Muscle layer of colon (tissue), 2 donors: ENCODE measurements around the gene ITGA8.

Source experiments
- H3K27ac ChIP-seq: one replicate; pipeline ENCODE4 v1.7.0; 2013; ENCODE audit warnings: low read depth, mild to moderate bottlenecking, low read length, moderate library complexity
- H3K27me3 ChIP-seq, 2 donors: one replicate each; pipeline ENCODE4 v1.7.0; 2013; ENCODE audit warnings: low read length in 2 of 2, mild to moderate bottlenecking in 2 of 2; ENCODE audit not compliant: insufficient read depth in 2 of 2, control insufficient read depth in 1 of 2
- H3K36me3 ChIP-seq: one replicate; pipeline ENCODE4 v1.7.0; 2013; ENCODE audit warnings: mild to moderate bottlenecking, low read length; ENCODE audit not compliant: insufficient read depth
- H3K4me1 ChIP-seq: one replicate; pipeline ENCODE4 v1.7.0; 2013; ENCODE audit warnings: mild to moderate bottlenecking, low read length; ENCODE audit not compliant: insufficient read depth
- H3K4me3 ChIP-seq, 2 donors: one replicate each; pipeline ENCODE4 v1.7.0; 2013; ENCODE audit warnings: low read length in 2 of 2, low read depth in 1 of 2, mild to moderate bottlenecking in 1 of 2, moderate library complexity in 1 of 2
- H3K9ac ChIP-seq: one replicate; pipeline ENCODE4 v1.7.0; 2013; ENCODE audit warnings: low read length
- H3K9me3 ChIP-seq: one replicate; pipeline ENCODE4 v1.7.0; 2013; ENCODE audit warnings: mild to moderate bottlenecking, low read length
- donor health status: abdominal sarcoma.
- donor health status: Adenocarcinoma of cecum.

Gene ITGA8

DNA sequence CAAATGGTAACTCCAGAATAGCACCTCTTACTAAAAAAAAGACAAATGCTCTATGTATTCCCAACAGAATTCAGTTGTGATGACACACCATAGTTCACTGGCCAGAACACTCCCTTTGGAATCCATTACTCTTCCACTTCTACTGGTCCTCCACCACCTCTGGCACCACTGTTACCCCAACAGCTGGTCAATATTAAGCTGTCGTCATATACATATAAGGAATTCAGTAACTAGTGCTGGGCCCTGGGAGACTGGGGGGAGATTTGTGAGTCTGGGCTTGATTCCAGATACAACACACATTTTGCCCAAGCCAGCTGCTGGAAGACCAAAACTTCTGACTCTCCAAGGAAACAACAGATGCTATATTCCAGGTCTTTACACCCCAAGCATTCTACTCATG lies 26.0 kb upstream of the ITGA8 start:
- Histone ChIP-seq H3K36me3 (no peaks in the 10 kb centered on the region), H3K27ac (no peak overlapping the region), H3K4me3 (no peak overlapping the region), H3K9me3 (no peaks in the 10 kb centered on the region), H3K27me3 (no peaks in the 10 kb centered on the region), H3K9ac (no peak overlapping the region), H3K4me1 (no peaks in the 10 kb centered on the region)

DNA sequence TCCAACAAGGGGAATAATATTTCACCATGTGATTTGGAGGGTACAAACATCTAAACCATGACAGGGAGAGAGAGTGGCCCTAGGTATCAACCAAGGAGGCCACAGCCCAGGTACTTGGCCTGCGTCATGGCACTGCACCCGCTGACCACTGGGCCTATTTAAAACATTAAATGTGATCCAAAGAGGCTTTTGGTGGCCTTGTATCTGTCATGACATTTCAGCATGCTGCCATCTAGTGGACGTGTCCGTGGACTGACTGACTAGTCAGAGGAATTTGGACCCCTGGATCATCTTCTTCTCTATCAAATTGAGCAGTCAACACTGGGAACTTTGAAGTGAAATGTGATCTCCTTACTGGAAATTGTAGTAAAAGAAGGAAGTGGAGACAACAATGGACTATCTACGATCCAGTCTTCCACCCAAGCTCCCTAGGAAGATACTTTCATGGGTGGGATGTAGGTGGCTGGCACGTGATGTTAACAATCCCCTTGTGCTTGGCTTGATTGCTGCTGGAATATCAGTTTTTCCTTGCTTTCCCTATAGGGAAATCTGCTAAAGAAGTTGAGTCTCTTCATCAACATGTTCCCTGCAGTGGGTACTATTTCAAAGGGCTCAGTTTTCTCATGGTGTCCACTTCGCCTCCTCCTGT lies 24.6 kb upstream of the ITGA8 start:
- Histone ChIP-seq H3K4me1 (no peaks in the 10 kb centered on the region), H3K9ac (no peak overlapping the region), H3K27me3 (no peaks in the 10 kb centered on the region), H3K4me3 (no peak overlapping the region), H3K36me3 (no peaks in the 10 kb centered on the region), H3K27ac (no peak overlapping the region), H3K9me3 (no peaks in the 10 kb centered on the region)

DNA sequence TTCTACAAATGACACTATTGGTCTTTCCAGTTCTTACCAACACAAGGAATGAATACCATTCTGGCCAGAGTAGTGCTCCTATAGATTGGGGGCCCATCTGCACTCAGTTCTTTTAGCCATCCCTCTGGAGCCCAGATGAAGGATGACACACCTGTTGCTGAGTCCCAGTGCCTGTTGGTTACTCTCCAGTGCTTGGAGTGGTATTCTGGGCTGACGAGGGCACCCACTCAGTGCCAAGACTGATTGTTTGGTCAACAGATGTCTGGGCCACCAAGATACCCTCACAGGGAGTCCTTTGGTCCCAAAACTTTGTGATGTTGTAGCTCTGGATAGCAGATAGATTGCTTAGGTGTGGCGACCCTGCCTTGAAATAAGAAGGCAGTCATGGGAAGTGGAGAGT lies 23.7 kb upstream of the ITGA8 start:
- H3K36me3 ChIP-seq = no peaks in the 10 kb centered on the region
- H3K4me3 ChIP-seq = no peak overlapping the region
- no peaks in the 10 kb centered on the region for H3K4me1 ChIP-seq
- H3K27me3 ChIP-seq = no peaks in the 10 kb centered on the region
- H3K27ac ChIP-seq = no peak overlapping the region
- no peaks in the 10 kb centered on the region for H3K9me3 ChIP-seq
- no peak overlapping the region for H3K9ac ChIP-seq

DNA sequence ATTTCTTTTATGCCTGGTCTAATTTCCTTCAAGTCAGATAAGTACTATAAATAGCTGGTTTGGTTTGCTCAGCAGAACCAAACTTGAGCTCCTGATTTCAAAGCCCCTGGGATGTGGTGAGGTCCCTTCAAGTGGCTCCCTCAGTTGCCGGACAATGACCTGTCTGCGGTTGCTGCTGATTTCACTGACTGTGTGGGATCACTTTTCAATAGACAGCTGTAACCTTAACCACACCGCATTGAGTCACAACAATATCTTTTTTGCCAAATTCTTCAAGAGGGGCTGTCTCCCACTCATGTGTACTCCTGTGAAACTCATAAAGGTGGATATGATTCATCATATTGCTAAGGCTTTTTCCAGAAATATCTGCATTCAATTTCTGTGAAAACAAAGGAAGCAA lies 23.1 kb upstream of the ITGA8 start:
- H3K4me3 ChIP-seq = no peak overlapping the region
- H3K4me1 ChIP-seq = no peaks in the 10 kb centered on the region
- H3K9ac ChIP-seq = no peak overlapping the region
- H3K27ac ChIP-seq = no peak overlapping the region
- H3K36me3 ChIP-seq = no peaks in the 10 kb centered on the region
- no peaks in the 10 kb centered on the region for H3K27me3 ChIP-seq
- H3K9me3 ChIP-seq = no peaks in the 10 kb centered on the region

DNA sequence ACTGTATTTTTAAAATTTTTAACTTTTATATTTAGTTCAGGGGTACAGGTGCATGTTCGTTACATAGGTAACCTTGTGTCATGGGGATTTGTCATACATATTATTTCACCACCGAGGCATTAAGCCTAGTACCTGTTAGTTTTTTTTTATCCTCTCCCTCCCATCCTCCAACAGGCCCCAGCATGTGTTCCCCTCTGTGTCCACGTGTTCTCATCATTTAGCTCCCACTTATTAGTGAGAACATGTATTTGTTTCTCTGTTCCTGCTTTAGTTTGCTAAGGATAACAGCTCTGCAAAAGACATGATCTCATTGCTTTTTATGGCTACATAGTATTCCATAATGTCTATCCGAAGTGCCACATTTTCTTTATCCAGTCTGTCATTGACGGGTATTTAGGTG lies 22.4 kb upstream of the ITGA8 start:
- Histone ChIP-seq H3K9ac (no peak overlapping the region), H3K27me3 (no peaks in the 10 kb centered on the region), H3K9me3 (no peaks in the 10 kb centered on the region), H3K36me3 (no peaks in the 10 kb centered on the region), H3K4me1 (peaks cover 4% of the 10 kb centered on the region), H3K27ac (no peak overlapping the region), H3K4me3 (no peak overlapping the region)

DNA sequence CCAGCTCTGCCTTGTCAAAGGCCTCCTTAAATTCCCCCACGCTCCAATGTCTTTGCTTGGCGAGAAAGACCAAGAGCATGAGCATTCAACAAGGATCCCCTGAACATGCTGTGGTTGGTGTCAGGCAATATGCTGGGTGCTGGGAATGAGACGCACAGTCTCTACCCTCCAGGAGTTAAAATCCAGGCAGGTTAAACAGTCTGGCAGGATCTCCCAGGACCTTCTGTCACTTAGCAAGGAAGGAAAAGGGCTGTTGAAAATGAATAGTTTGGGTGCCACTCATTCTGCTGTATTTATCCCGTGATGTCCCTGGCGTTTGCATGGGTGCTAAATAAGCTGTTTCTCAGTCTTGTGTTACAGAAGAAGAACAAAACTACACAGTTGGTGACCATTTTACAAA lies 21.9 kb upstream of the ITGA8 start:
- Histone ChIP-seq H3K4me3 (no peak overlapping the region), H3K27me3 (no peaks in the 10 kb centered on the region), H3K9me3 (no peaks in the 10 kb centered on the region), H3K4me1 (peaks cover 4% of the 10 kb centered on the region), H3K27ac (no peak overlapping the region), H3K36me3 (no peaks in the 10 kb centered on the region), H3K9ac (no peak overlapping the region)

DNA sequence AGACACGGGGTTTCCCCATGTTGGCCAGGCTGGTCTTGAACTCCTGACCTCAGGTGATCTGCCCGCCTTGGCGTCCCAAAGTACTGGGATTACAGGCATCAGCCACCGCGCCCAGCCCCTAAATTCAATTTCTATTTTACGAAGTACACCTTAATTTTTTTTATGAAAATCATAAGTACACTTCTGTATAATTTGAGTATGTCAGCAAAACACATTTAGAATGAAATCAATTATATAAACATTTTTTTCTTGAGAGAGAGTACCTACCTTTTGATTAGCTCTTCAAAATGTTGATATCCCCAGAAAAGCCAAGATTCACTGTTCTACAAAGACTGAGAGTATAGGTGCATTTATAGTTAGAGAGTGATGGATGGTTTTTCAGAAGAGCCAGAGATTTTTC lies 20.5 kb upstream of the ITGA8 start:
- no peak overlapping the region for H3K27ac ChIP-seq
- H3K4me1 ChIP-seq = peaks cover 12% of the 10 kb centered on the region
- H3K4me3 ChIP-seq = no peak overlapping the region
- no peaks in the 10 kb centered on the region for H3K9me3 ChIP-seq
- H3K9ac ChIP-seq = no peak overlapping the region
- H3K27me3 ChIP-seq = no peaks in the 10 kb centered on the region
- H3K36me3 ChIP-seq = no peaks in the 10 kb centered on the region

DNA sequence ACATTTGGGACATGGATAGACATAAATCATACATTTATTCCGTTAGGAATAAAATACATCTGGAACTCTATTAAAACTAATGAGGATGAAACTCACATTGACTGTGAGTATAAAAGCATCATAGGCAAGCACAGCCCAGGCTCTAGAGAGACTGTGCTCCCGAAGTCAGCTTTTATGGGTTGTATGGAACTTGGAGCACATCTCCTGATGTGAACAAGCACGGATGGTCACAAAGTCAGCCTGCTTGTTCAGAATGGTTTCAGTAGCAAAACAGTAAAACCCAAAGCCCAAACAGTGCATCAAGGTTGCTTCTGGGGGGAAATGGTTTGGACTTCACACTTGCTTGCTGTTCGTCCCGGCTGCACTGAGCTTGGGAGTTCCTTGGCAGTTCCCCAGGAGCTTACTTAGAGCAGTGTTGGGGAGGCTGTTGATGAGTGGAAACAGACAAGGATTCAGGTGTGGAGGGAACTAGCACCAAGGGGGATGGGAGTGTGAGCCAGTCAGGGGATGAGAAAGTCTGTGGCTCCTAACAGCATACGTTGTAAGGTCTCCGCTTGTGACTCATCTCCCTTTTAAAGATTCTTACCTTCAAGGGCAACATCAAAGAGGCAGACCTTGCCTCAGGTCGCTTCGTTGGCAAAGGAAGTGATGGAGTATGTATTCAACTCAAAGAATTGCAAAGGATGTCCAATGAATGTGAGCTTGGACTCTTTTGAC lies 19.7 kb upstream of the ITGA8 start:
- H3K36me3 ChIP-seq = no peaks in the 10 kb centered on the region
- H3K27me3 ChIP-seq = no peaks in the 10 kb centered on the region
- H3K4me3 ChIP-seq = no peak overlapping the region
- H3K9ac ChIP-seq = no peak overlapping the region
- H3K27ac ChIP-seq = no peak overlapping the region
- peaks cover 15% of the 10 kb centered on the region for H3K4me1 ChIP-seq
- H3K9me3 ChIP-seq = no peaks in the 10 kb centered on the region

DNA sequence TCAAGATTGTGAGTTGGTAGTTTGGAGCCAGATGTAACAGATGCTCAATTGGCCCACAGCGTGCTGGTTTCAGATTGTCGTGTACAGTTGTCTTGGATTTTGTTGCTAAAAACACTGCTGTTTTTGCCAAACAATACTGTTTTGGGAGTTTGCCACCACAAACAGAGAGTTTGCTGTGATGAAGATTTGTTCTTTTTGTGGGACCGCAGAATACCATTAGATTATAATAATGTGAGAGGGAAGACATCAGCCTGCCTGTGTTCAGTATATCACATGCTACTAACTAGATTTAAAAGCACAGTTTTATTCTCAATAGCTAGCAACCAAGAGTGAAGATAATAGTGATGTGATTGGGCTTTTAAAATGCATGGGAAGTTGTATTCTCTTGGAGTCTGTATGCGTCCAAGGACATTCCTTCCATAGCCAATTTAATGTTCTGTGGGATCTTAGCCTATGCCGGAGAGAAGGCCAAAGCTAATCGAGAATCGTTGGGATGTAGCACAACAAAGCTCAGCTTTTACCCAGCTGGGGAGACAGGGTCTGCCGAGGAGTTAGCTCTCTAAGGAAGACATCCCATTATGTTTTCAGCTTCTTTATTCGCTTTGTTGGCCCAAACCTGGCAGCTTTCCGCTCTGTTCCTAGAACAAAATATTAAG lies 18.7 kb upstream of the ITGA8 start:
- Histone ChIP-seq H3K4me1 (peaks cover 15% of the 10 kb centered on the region), H3K4me3 (no peak overlapping the region), H3K9me3 (no peaks in the 10 kb centered on the region), H3K36me3 (no peaks in the 10 kb centered on the region), H3K9ac (no peak overlapping the region), H3K27ac (no peak overlapping the region), H3K27me3 (no peaks in the 10 kb centered on the region)

DNA sequence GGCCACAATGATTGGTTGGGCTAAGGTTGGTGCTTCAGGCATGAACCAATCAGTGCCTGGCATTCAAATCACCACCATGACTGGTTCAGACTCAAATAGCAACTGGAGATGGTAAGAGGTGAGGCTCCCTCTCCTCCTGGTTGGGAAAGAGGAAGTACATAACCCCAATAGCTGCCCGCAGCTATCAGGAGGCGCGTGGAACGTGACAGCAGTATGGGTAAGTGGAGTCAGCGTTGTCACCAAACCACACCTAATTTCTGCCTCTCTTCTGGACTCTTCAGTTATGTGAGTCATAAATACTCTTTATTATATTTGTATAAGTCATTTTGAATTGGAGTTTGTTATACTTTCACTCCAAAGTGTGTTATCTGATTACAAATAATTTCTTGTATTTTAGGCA lies 17.9 kb upstream of the ITGA8 start:
- H3K27me3 ChIP-seq = no peaks in the 10 kb centered on the region
- H3K4me3 ChIP-seq = no peak overlapping the region
- no peaks in the 10 kb centered on the region for H3K9me3 ChIP-seq
- H3K9ac ChIP-seq = no peak overlapping the region
- H3K27ac ChIP-seq = no peak overlapping the region
- peaks cover 15% of the 10 kb centered on the region for H3K4me1 ChIP-seq
- H3K36me3 ChIP-seq = no peaks in the 10 kb centered on the region

DNA sequence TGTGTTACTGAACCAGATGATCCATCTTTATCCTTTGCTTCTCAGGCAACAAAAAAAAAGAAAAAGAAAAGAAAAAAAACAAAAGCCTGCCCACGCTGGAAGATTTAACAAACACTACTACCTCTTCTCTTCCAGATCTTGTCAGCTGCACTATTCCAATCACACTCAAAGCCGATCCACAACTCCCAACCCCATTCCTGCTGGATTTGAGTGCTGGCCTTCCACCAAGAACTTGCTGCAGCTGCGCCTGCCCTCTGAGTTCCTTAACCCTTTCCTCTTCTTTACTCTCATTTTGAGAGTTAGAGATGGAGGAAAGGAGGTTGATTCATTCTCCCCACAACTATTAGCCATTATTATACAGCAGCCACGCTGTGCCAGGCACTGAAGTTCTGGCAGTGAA lies 16.0 kb upstream of the ITGA8 start:
- H3K4me3 ChIP-seq = no peak overlapping the region
- no peak overlapping the region for H3K27ac ChIP-seq
- H3K9ac ChIP-seq = no peak overlapping the region
- H3K27me3 ChIP-seq = no peaks in the 10 kb centered on the region
- peaks cover 15% of the 10 kb centered on the region for H3K4me1 ChIP-seq
- no peaks in the 10 kb centered on the region for H3K9me3 ChIP-seq
- H3K36me3 ChIP-seq = no peaks in the 10 kb centered on the region

DNA sequence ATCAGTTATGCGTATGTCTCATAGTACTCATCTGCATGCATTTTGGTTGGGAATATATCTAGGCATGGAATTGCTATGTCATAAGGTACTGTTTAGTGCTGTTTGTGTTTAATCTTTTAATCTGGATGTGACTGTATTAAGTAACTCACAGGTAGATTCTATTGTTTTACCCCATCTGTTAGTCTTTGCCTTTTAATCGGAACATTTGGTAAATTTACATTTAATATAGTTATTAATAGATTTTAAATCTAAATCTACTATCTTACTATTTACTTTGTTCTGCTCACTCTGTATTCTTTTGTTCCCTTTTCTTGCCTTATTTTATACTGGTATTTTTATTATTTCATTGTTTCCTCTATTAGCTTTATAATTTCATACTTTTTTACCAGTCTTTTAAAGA lies 10.6 kb upstream of the ITGA8 start:
- Histone ChIP-seq H3K4me3 (no peak overlapping the region), H3K27ac (no peak overlapping the region), H3K27me3 (no peaks in the 10 kb centered on the region), H3K4me1 (peaks cover 5% of the 10 kb centered on the region), H3K9ac (no peak overlapping the region), H3K9me3 (peaks cover 5% of the 10 kb centered on the region), H3K36me3 (no peaks in the 10 kb centered on the region)
